ENCODE results near the gene DGAT2. TPM values are rescaled to one million over a fixed set of nuclear protein-coding genes. Genes with fewer than 3 reads are reported as not detected.

The DGAT2 gene
- total and polyA plus RNA-seq, 4 donors: 57.2 to 152 (median 108) TPM

DNA sequence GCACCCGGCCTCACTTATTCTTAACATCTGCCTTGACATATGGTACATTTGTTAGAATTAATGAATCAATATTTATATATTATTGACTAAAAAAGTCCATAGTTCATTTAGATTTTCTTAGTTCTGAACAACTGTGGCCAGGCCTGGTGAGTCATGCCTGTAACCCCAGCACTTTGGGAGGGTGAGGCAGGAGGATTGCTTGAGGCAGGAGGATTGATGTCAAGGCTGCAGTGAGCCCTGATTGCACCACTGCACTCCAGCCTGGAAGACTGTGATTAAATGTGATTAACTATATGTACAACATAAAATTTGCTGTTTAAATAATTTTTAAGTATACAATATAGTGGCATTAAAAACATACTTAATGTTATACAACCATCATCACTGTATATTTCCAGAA is 52.1 kb downstream of the DGAT2 start:
- H3K4me1 ChIP-seq (ENCODE audit: control insufficient read depth in 4 of 4, insufficient read depth in 4 of 4, low read length in 3 of 4): peaks cover 5 to 24% (median 18%) of the 10 kb centered on the region in 4 donors
- 92% methylated on average over 1 of the region's 1 CpG for WGBS
- no peak overlapping the region for H3K9ac ChIP-seq (ENCODE audit: low read depth in 1 of 2, low read length in 2 of 2)
- TF ChIP-seq YY1 (IDR thresholded peaks at IDR 0.05): no peak
- no peak for TF ChIP-seq FOXA2 (IDR thresholded peaks at IDR 0.05)
- TF ChIP-seq ATF3 (IDR thresholded peaks at IDR 0.05): no peak
- no peak for TF ChIP-seq RXRA (IDR thresholded peaks at IDR 0.05)
- no peak for TF ChIP-seq NR2F2 (IDR thresholded peaks at IDR 0.05)
- TF ChIP-seq, protein P1, sequence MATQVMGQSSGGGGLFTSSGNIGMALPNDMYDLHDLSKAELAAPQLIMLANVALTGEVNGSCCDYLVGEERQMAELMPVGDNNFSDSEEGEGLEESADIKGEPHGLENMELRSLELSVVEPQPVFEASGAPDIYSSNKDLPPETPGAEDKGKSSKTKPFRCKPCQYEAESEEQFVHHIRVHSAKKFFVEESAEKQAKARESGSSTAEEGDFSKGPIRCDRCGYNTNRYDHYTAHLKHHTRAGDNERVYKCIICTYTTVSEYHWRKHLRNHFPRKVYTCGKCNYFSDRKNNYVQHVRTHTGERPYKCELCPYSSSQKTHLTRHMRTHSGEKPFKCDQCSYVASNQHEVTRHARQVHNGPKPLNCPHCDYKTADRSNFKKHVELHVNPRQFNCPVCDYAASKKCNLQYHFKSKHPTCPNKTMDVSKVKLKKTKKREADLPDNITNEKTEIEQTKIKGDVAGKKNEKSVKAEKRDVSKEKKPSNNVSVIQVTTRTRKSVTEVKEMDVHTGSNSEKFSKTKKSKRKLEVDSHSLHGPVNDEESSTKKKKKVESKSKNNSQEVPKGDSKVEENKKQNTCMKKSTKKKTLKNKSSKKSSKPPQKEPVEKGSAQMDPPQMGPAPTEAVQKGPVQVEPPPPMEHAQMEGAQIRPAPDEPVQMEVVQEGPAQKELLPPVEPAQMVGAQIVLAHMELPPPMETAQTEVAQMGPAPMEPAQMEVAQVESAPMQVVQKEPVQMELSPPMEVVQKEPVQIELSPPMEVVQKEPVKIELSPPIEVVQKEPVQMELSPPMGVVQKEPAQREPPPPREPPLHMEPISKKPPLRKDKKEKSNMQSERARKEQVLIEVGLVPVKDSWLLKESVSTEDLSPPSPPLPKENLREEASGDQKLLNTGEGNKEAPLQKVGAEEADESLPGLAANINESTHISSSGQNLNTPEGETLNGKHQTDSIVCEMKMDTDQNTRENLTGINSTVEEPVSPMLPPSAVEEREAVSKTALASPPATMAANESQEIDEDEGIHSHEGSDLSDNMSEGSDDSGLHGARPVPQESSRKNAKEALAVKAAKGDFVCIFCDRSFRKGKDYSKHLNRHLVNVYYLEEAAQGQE (IDR thresholded peaks at IDR 0.05): no peak
- TF ChIP-seq SP1 (IDR thresholded peaks at IDR 0.05): no peak
- TF ChIP-seq JUND (IDR thresholded peaks at IDR 0.05): no peak
- no peak for TF ChIP-seq RAD21 (IDR thresholded peaks at IDR 0.05)
- no peak for TF ChIP-seq HNF4G (IDR thresholded peaks at IDR 0.05)
- no peak for TF ChIP-seq CTCF (IDR thresholded peaks at IDR 0.05; ENCODE audit: low read depth, low read length, missing input control)
- no peak for TF ChIP-seq EGR1 (IDR thresholded peaks at IDR 0.05; ENCODE audit: low read depth in 2 of 2)
- TF ChIP-seq TAF1 (conservative IDR thresholded peaks at IDR 0.05): no peak
- TF ChIP-seq, protein P2, sequence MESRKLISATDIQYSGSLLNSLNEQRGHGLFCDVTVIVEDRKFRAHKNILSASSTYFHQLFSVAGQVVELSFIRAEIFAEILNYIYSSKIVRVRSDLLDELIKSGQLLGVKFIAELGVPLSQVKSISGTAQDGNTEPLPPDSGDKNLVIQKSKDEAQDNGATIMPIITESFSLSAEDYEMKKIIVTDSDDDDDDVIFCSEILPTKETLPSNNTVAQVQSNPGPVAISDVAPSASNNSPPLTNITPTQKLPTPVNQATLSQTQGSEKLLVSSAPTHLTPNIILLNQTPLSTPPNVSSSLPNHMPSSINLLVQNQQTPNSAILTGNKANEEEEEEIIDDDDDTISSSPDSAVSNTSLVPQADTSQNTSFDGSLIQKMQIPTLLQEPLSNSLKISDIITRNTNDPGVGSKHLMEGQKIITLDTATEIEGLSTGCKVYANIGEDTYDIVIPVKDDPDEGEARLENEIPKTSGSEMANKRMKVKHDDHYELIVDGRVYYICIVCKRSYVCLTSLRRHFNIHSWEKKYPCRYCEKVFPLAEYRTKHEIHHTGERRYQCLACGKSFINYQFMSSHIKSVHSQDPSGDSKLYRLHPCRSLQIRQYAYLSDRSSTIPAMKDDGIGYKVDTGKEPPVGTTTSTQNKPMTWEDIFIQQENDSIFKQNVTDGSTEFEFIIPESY (IDR thresholded peaks at IDR 0.05): no peak
- TF ChIP-seq FOXA1 (IDR thresholded peaks at IDR 0.05): no peak
- TF ChIP-seq GABPA (IDR thresholded peaks at IDR 0.05 in 1 of 2, conservative IDR thresholded peaks at IDR 0.05 in 1 of 2): no peak
- TF ChIP-seq HNF4A (conservative IDR thresholded peaks at IDR 0.05): no peak
- TF ChIP-seq MAX (IDR thresholded peaks at IDR 0.05): no peak
- H3K27ac ChIP-seq (ENCODE audit: low read depth in 1 of 2, low read length in 2 of 2): no peak overlapping the region
- H3K9me3 ChIP-seq (ENCODE audit: control insufficient read depth in 4 of 4, low read length in 3 of 4): no peaks in the 10 kb centered on the region
- H3K36me3 ChIP-seq (ENCODE audit: control insufficient read depth in 4 of 4, insufficient read depth in 3 of 4, low read depth in 1 of 4, low read length in 3 of 4): peaks cover 0 to 2% (median 0%) of the 10 kb centered on the region in 4 donors
- no peaks in the 10 kb centered on the region for H3K27me3 ChIP-seq (ENCODE audit: control insufficient read depth in 4 of 4, insufficient read depth in 4 of 4, low read length in 3 of 4)
- DNase-seq (ENCODE audit: low spot score): no peak
- H3K4me3 ChIP-seq (ENCODE audit: low read depth in 1 of 3, low read length in 3 of 3): no peak overlapping the region

All from liver (tissue), 9 donors.